KG1 (cell line): ENCODE results near the gene HNRNPUL1.
"Not testable (repeated sequence)": the region's sequence is repeated elsewhere in the genome, so short reads cannot be mapped to it uniquely, and the experiment has no call there.

Source experiments
- DNase-seq: peaks from one replicate; lab custom pipeline; 2025; lab: John Stamatoyannopoulos, UW

HNRNPUL1 gene

DNA sequence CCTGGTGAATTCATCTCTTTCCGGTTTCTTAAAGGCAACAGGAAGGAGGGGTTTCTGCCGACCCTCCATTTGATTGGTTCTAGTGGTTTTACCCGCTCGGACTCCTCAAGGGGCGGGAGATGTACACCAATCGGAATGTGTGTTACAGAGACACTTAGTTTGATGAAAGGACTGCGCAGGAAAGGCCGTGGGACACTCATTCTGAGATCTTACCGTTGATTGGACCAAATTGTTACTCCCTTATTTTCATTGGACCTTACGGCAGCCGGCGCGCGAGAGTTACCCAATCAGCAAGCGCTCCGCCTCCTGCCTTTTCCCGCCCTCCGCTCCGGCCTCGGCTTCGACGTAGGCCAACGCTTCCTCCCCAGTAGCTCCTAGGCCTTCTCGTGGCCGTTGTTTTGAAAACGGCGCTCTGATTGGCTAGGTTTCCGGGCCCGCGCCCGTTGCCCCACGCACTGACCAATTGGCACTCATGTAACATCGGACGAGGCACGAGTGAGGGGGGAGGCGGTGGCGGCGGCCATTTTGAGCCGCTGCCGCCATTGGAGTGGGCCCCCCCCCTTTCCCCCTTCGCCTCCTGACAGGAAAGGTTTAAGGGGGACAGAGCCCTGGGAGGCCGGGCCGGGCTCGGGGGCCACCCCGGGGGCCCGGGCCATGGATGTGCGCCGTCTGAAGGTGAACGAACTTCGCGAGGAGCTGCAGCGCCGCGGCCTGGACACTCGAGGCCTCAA, at the start of gene HNRNPUL1:
HNRNPUL1 (plus strand) TSS at position 523 of the 731 bp plus-strand sequence; CDS start at position 655, 132 bp downstream.
- DNase-seq = peak; percentile 98

GRCh38 chr19:41217741-41218140, 46.4 kb upstream of the HNRNPUL1 start:
- no peak for DNase-seq

GRCh38 chr19:41218249-41218614, 45.9 kb upstream of the HNRNPUL1 start:
- DNase-seq = no peak

- DNase-seq = no peak
These were observed 45.3 kb upstream of the HNRNPUL1 start, which contains the start of gene AXL for GRCh38 chr19:41218615-41219507. TSS of gene AXL (plus strand) at chr19:41219223. CDS start at chr19:41219393, 170 bp downstream.

DNA sequence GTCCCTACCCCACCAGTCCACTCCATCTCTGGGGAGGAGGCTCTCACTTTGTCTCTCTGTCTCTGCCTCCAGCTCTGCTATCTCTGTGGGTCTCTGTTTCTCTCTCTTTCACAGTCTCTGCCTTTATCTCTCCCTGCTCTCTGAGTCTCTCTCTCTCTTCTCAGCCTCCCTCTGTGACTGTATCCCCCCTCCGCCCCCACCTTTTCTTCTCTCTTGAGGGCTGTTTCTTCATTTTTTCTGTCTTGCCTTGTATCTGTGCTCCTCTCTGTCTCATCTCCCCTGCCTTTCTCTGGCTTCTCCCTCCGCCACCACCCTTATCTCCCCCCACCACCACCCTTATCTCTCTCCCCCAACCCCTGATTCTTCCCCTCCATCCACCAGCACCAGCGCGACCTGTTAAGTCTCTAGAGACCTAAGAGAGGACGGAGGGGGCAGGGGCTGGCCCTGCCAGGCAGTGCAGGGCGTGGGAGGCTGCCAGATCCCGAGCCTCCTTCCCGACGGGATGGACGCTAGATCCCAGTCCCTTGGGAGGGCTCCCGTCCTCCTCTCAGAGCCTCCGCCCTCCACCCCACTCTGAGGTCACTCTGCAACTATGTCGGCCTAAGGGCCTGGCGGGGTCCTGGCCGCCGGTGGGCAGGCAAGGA, 44.1 kb upstream of the HNRNPUL1 start:
- no peak for DNase-seq

DNA sequence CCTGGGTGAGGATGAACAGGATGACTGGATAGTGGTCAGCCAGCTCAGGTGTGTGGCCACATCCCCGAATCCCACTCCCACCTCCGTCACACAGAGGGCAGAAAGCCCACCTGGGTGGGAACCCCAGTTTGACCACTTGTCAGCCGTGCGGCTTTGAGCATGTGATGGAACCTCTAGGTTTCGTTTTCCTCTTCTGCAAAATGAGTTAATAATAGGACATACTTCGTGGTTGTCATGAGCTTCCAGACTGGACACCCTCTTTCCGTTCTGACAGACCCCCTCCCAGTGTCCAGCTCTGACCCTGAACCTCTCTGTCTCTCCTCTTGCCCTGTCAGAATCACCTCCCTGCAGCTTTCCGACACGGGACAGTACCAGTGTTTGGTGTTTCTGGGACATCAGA, 43.4 kb upstream of the HNRNPUL1 start:
- DNase-seq = no peak

DNA sequence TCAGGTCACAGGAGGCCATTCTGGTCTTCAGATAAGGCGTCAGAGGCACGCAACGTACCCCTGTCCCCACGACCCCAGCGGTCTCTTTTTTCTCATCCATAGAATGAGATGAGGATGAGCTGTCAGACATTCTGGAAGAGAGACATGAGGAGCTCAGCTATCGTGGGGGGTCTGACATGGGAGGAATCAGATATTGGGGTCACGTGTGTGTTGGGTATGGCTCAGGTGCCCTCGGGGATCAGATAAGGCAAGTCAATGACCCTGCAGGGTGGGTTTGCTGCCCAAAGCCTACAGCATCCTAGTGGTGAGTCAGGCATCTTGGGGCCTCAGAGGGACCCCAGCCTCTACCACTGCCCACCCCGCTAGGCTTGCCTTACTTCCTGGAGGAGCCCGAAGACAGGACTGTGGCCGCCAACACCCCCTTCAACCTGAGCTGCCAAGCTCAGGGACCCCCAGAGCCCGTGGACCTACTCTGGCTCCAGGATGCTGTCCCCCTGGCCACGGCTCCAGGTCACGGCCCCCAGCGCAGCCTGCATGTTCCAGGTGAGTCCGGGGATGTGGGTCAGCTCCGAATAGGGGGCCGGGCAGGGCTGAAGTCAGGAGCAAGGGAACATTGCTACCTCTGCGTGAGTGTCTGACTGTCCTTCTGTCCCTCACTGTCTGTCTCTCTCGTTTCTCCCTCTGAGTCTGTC, 42.5 kb upstream of the HNRNPUL1 start:
- DNase-seq = no peak

DNA sequence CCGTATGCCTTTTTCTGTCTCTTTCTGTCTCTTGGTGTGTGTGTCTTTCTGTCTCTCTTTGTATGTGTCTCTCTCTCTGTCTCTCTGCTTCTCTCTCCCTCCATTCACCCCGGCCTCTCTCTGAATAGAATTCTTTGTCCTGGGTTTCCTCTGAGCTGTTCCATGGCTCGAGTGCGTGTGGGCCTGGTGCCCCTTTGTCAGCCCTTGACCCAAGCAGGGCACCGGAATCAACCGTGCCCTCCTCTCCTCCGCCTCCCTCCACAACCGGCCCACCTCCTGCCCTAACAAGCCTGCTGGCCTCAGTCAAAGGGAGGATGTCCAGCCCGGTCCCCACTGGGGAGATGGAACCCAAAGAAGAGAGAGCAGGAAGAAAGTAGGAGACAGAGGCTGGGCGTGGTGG, 41.9 kb upstream of the HNRNPUL1 start:
- no peak for DNase-seq

GRCh38 chr19:41223431-41224234, 40.5 kb upstream of the HNRNPUL1 start:
- DNase-seq = no peak

GRCh38 chr19:41224632-41225031, 39.5 kb upstream of the HNRNPUL1 start:
- DNase-seq = no peak

DNA sequence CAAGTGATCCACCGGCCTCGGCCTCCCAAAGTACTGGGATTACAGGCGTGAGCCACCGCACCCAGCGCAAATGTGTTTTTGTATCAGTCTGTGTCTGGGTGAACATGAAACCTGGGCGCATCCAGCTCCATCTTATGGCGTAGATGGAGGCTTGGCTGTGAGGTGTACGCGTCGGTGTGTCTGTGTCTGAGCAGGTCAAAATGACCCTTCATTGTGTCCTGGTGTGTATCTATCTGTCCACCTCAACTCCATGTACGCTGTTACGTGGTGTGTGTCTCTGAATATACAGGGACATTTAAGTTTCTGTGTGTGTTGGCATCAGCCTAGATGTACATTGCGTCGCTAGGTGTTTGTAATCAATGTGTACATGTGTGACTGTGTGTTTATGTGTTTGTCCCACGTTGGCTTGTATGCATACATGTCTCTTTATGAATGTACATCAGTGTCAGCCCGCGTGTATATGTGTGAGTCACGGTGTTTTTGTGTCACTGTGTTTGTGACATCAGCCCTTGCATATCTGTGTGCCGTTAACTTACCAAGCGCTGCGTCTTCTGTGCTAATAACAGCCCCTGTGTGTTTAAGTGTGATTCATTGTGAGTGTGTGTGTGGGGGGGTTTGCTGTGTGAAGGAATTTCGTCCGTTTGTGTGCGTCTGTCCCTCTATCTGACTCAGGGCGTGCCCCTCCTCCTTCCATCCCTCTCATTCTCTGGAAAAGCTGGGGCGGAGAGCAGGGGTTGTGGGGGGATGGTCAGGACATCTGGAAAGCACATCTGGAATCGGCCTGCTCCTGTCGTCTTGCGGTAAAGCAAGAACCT, 38.7 kb upstream of the HNRNPUL1 start:
- no peak for DNase-seq

DNA sequence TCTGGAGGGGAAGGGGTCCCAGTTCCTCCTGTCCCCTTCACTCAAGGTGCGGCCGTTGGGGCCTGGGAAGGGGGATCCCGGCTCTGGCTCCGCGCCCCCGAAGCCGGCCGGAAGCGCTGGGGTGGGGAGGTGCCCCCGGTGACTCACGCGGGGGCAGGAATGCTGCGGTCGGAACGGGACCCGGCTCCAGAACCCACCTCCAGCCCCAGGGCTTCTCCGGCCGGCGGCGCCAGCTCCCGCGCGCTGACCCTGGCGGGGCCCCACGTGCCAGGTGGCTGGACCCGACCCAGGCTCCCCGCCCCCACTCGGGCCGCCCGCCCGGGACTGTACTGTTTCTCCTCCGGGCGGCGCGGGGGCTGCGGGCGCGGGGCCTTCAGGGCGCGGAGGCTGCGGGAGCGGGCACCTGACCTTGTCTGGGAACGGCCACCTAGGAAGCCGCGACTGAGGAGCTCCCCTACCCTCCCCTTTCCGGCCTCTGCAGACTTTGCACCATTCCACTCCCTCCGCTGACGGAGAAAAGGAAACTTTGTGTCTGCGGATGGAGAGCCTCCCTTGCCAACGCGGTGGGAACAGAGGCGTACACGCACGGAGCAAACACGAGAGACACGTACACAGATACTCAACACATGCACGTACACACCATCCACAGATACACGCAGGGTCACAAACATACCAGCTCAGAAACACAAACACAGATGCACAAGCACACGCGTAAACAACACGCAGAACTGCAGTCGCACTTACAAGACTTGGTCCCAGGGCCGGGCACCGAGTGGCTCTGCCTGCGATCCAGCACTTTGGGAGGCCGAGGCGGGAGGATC, 37.9 kb upstream of the HNRNPUL1 start:
- DNase-seq = no peak

GRCh38 chr19:41226874-41227390, 37.2 kb upstream of the HNRNPUL1 start:
- DNase-seq = no peak

DNA sequence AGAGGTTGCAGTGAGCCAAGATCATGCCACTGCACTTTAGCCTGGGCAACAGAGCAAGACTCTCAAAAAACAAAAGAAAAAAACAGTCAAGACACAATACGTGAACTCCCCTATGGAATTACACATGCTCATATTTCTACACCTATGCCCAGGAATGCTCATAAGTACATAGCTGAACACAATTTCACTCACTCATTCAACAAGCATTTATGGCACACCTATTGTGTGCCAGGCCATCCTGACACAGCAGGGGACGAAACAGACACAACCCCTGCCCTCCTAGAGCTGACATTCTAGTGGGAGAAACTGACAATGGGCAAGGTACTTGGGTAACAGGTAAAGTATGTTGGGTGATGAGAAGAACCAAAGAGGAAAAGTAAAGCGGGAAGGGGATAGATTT, 35.7 kb upstream of the HNRNPUL1 start:
- DNase-seq = no peak

GRCh38 chr19:41229338-41229737, 34.8 kb upstream of the HNRNPUL1 start:
- not testable (repeated sequence) for DNase-seq

DNA sequence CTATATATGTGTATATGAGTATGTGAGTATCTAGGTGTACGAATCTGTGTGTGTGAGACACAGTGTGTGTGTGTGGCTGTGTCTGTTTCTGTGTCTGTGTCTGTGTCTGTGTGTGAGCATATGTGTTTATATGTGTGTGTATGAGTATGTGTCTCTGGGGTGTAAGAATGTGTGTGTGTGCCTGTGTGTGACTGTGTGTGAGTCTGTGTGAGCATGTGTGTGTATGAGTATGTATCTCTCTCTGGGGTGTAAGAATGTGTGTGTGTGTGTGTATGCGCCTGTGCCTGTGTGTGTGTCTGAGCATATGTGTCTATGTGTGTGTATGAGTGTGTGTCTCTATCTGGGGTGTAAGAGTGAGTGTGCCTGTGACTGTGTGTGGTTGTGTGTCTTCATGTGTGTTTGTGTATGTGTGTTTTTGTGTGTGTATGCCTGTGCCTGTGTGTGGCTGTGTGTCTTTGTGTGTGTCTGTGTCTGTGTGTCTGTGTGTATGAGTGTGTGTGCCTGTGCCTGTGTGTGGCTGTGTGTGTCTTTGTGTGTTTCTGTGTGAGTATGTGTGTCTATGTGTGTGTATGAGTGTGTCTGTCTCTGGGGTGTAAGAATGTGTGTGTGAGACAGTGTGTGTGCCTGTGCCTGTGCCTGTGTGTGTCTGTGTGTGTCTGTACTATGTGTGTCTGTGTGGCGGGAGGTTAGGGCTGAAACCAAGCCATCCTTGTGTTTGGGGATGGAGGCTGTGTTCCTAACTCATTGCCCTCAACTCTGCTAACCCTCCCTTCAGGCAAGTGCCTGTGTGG, 33.9 kb upstream of the HNRNPUL1 start:
- DNase-seq = no peak

GRCh38 chr19:41232686-41233085, 31.5 kb upstream of the HNRNPUL1 start:
- no peak for DNase-seq

DNA sequence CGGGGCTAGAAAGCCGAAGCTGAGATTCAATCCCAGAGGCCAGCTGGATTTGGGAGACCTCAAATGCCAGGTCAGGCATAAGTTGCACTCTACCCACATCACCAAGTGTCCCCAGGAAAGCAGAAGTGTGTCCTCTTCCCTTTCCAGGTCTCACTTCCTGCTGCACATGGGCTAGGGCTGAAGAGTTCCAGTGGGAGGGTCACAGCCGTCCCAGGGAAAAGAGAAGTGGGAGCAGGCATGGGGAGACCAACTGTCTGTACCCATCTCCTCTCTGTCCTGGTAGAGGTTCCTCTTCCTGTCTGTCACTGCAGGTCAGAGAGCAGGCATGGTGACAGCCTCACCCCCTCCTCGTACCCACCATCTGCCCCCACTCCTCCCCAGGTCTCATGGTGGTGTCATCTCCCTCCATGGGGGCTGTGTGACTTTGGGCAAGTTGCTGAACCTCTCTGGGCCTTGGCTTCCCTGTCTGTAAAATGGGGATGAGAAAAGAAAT, 30.4 kb upstream of the HNRNPUL1 start:
- no peak for DNase-seq
